HL-60 (cell line): ENCODE results near the gene CCDC88B.

Source experiments
- DNase-seq, 2 experiments: peaks; one replicate each; pipeline ENCODE4 v3.0.0-alpha.2; 2010 to 2020; ENCODE audit warnings: low read depth in 1 of 2, low spot score in 1 of 2
- H3K27ac ChIP-seq: fragments of 250-450 bp; sonication (Bioruptor Pico); replicated peaks from 2 replicates; pipeline ENCODE4 v1.5.1; 2020; ENCODE audit warnings: mild to moderate bottlenecking, moderate library complexity
- H3K27me3 ChIP-seq: fragments of 250-450 bp; sonication (Bioruptor Pico); 2 replicates; pipeline ENCODE4 v1.5.1; 2021; ENCODE audit warnings: mild to moderate bottlenecking, moderate library complexity; ENCODE audit not compliant: insufficient read depth, poor library complexity, severe bottlenecking
- H3K4me3 ChIP-seq: replicated peaks from 2 replicates; pipeline ENCODE4 v1.5.1; 2011; ENCODE audit warnings: mild to moderate bottlenecking, control low read depth, low read length; ENCODE audit not compliant: insufficient read depth
- GABPA ChIP-seq: IDR thresholded peaks from 2 replicates; pipeline ENCODE4 v1.6.1; 2012; ENCODE audit warnings: low read depth
- POLR2AphosphoS5 ChIP-seq: IDR thresholded peaks from 2 replicates; pipeline ENCODE4 v1.6.1; 2012; ENCODE audit warnings: low read depth
- SPI1 ChIP-seq: IDR thresholded peaks from 2 replicates; pipeline ENCODE4 v1.6.1; 2012; ENCODE audit warnings: low read depth, mild to moderate bottlenecking, borderline replicate concordance
- TF ChIP-seq, protein P1 (sequence below): IDR thresholded peaks from 2 replicates; pipeline ENCODE4 v1.6.1; 2012; ENCODE audit warnings: low read depth; ENCODE audit not compliant: insufficient replicate concordance
- TF ChIP-seq, protein P2 (sequence below): IDR thresholded peaks from one replicate; pipeline ENCODE4 v1.5.1; 2011; ENCODE audit warnings: low read length, control low read depth, inconsistent platforms; ENCODE audit not compliant: insufficient read depth

CCDC88B gene

DNA sequence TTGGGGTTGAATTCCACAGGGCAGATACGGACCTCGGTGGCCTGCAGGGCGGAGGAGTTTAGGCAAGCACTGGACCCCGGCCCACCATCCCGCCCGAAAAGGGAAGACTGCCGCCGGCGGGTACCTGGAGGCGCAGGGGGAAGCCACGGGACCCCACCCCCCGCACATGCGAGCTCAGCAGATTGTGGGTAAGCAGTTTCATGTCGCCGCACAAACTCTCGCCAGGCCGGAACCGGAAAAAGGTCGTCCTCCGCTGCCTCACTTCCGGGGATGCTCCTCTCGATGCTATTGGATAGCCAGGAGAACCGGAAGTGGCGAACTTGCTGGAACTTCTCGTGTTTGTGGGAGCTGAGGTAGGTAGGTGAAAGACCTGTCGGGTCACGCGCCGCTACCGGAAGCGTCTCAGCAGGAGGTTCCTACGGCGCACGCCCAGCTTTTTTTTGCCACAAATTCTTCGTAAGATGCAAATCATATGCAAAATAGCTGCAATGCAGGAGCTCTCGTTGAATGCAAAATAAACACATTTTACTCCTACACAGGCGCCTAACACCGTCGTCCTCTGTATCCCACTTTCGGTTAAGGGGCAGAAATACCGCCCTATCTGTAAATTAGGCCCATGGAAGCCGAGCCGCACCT lies 22.6 kb upstream of the CCDC88B start, which contains the start of gene TRMT112:
TSS of gene TRMT112 (minus strand) at position 235 of the 636 bp plus-strand sequence. CDS start at position 202, 33 bp downstream.
- Histone ChIP-seq H3K27me3 (no peaks in the 10 kb centered on the region), H3K4me3 (peak within 1 kb of the TSS; percentile 92), H3K27ac (peak within 1 kb of the TSS; percentile 96)
- TF ChIP-seq, protein P1, sequence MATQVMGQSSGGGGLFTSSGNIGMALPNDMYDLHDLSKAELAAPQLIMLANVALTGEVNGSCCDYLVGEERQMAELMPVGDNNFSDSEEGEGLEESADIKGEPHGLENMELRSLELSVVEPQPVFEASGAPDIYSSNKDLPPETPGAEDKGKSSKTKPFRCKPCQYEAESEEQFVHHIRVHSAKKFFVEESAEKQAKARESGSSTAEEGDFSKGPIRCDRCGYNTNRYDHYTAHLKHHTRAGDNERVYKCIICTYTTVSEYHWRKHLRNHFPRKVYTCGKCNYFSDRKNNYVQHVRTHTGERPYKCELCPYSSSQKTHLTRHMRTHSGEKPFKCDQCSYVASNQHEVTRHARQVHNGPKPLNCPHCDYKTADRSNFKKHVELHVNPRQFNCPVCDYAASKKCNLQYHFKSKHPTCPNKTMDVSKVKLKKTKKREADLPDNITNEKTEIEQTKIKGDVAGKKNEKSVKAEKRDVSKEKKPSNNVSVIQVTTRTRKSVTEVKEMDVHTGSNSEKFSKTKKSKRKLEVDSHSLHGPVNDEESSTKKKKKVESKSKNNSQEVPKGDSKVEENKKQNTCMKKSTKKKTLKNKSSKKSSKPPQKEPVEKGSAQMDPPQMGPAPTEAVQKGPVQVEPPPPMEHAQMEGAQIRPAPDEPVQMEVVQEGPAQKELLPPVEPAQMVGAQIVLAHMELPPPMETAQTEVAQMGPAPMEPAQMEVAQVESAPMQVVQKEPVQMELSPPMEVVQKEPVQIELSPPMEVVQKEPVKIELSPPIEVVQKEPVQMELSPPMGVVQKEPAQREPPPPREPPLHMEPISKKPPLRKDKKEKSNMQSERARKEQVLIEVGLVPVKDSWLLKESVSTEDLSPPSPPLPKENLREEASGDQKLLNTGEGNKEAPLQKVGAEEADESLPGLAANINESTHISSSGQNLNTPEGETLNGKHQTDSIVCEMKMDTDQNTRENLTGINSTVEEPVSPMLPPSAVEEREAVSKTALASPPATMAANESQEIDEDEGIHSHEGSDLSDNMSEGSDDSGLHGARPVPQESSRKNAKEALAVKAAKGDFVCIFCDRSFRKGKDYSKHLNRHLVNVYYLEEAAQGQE, result no peak
- TF ChIP-seq GABPA (peak; percentile 97), POLR2AphosphoS5 (peak; percentile 86), SPI1 (peak; percentile 48; the same call in 1 of the 2 replicates)
- TF ChIP-seq, protein P2, sequence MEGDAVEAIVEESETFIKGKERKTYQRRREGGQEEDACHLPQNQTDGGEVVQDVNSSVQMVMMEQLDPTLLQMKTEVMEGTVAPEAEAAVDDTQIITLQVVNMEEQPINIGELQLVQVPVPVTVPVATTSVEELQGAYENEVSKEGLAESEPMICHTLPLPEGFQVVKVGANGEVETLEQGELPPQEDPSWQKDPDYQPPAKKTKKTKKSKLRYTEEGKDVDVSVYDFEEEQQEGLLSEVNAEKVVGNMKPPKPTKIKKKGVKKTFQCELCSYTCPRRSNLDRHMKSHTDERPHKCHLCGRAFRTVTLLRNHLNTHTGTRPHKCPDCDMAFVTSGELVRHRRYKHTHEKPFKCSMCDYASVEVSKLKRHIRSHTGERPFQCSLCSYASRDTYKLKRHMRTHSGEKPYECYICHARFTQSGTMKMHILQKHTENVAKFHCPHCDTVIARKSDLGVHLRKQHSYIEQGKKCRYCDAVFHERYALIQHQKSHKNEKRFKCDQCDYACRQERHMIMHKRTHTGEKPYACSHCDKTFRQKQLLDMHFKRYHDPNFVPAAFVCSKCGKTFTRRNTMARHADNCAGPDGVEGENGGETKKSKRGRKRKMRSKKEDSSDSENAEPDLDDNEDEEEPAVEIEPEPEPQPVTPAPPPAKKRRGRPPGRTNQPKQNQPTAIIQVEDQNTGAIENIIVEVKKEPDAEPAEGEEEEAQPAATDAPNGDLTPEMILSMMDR, result no peak
- DNase-seq, result peak; percentile 96 to 100

- H3K27me3 ChIP-seq, result no peaks in the 10 kb centered on the region
- peak within 1 kb of the TSS; percentile 96 for H3K27ac ChIP-seq
- peak within 1 kb of the TSS; percentile 92 for H3K4me3 ChIP-seq
- DNase-seq, result peak; percentile 97 to 98
- TF ChIP-seq POLR2AphosphoS5 (peak; percentile 74), SPI1 (peak; percentile 49; the same call in 1 of the 2 replicates), GABPA (no peak)
- TF ChIP-seq, protein P1, result peak; percentile 22
- TF ChIP-seq, protein P2, result peak; percentile 29
Measured at GRCh38 chr11:64317961-64318765, 21.8 kb upstream of the CCDC88B start, which contains the start of gene PRDX5. PRDX5 (plus strand) TSS chr11:64318121; CDS start chr11:64318216, 95 bp downstream.

DNA sequence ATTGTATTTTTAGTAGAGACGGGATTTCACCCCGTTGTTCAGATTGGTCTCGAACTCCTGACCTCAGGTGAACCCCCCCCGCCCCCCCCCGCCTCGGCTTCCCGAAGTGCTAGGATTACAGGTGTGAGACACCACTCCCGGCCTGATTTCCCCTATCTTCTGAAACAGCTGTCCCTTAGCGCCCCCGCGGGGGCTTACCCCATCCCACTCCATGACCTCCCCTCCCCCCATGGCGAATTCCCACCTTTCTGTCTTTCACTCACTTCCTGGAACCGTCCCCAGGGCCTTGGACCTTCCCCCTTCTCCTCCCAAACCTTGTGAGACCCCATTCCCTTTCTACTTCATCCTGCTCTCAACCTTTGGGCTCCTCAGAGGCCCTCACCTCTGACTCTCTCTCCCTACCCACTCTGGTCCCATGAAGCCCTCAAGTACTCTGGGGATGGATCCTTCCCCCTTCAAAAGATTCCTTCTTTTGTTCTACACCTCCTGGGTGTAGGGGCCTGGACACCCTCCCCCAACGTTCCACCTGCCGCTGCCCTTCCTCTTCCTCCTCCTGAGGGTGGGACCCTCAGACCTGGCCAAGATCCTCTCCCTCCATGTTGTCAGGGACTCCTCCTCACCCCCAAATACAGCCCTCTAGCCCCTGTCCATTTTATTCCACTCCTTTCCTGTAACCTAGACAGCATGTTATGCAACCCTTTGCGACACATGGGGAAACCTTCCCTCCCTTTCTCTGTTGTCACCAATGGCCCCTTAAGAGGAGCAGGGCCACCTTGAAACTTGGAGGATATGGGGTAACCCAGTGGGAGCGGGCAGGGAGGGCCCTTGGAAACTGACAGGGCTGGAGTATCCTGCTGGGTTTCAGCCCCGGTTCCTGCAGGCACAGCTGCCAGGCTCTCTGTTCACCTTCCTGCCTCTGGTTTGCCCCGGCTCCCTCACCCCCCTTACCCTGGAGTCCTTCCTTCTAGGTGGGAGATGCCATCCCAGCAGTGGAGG lies 20.9 kb upstream of the CCDC88B start:
- Histone ChIP-seq H3K27me3 (no peaks in the 10 kb centered on the region), H3K27ac (peak overlapping the region; percentile 96), H3K4me3 (peak overlapping the region; percentile 92)
- peak; percentile 84 to 86 for DNase-seq
- TF ChIP-seq SPI1 (no peak), POLR2AphosphoS5 (peak; percentile 59; the same call in 1 of the 2 replicates)
